Liver (tissue), 3 donors: Measurements from ENCODE around the gene LAMB1.

Experiments used
- GABPA ChIP-seq, 2 donors: IDR thresholded peaks in 1 of 2; conservative IDR thresholded peaks in 1 of 2; 2 replicates each; pipeline ENCODE4 v1.6.1; 2016; ENCODE audit warnings: antibody characterized with exemption in 2 of 2, mild to moderate bottlenecking in 1 of 2, moderate library complexity in 1 of 2
- RAD21 ChIP-seq, 2 donors: IDR thresholded peaks; 2 replicates each; pipeline ENCODE4 v1.6.1; 2016; ENCODE audit warnings: antibody characterized with exemption in 2 of 2, mild to moderate bottlenecking in 2 of 2
- YY1 ChIP-seq: IDR thresholded peaks from 2 replicates; pipeline ENCODE4 v1.6.1; 2016; ENCODE audit warnings: antibody characterized with exemption, mild to moderate bottlenecking
- TF ChIP-seq, protein P1 (sequence below): fragments of 150-350 bp; IDR thresholded peaks from 2 replicates; pipeline ENCODE4 v1.5.1; 2017; ENCODE audit warnings: improper control_type of control experiment, low read depth, low read length; ENCODE audit not compliant: missing input control
- TF ChIP-seq, protein P2 (sequence below): IDR thresholded peaks from 2 replicates; pipeline ENCODE4 v1.6.1; 2016; ENCODE audit warnings: antibody characterized with exemption, mild to moderate bottlenecking
- donor health status: healthy.
- donor health status: healthy.

DNA sequence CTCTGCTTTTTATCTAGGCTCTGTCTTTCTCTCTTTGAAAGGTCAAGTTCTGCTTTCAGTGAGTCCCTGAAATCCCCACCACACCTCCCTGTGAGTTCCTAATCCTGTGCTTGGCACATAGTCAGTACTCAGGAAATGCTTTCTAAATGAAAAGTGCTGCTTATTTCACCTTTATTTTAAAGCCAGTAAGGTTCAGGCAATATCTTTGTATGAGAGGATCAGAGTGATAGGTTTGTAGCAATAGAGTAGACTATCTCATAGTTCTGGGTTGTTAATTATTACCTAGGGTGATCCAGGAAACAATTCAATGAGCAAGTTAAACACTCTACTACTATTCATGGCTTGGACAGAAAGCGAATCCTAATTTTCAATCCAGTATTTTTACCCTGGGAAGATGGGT lies 7.4 kb upstream of the LAMB1 start:
- TF ChIP-seq, protein P1, sequence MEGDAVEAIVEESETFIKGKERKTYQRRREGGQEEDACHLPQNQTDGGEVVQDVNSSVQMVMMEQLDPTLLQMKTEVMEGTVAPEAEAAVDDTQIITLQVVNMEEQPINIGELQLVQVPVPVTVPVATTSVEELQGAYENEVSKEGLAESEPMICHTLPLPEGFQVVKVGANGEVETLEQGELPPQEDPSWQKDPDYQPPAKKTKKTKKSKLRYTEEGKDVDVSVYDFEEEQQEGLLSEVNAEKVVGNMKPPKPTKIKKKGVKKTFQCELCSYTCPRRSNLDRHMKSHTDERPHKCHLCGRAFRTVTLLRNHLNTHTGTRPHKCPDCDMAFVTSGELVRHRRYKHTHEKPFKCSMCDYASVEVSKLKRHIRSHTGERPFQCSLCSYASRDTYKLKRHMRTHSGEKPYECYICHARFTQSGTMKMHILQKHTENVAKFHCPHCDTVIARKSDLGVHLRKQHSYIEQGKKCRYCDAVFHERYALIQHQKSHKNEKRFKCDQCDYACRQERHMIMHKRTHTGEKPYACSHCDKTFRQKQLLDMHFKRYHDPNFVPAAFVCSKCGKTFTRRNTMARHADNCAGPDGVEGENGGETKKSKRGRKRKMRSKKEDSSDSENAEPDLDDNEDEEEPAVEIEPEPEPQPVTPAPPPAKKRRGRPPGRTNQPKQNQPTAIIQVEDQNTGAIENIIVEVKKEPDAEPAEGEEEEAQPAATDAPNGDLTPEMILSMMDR = no peak
- TF ChIP-seq RAD21 (IDR thresholded peaks at IDR 0.05) = no peak
- TF ChIP-seq, protein P2, sequence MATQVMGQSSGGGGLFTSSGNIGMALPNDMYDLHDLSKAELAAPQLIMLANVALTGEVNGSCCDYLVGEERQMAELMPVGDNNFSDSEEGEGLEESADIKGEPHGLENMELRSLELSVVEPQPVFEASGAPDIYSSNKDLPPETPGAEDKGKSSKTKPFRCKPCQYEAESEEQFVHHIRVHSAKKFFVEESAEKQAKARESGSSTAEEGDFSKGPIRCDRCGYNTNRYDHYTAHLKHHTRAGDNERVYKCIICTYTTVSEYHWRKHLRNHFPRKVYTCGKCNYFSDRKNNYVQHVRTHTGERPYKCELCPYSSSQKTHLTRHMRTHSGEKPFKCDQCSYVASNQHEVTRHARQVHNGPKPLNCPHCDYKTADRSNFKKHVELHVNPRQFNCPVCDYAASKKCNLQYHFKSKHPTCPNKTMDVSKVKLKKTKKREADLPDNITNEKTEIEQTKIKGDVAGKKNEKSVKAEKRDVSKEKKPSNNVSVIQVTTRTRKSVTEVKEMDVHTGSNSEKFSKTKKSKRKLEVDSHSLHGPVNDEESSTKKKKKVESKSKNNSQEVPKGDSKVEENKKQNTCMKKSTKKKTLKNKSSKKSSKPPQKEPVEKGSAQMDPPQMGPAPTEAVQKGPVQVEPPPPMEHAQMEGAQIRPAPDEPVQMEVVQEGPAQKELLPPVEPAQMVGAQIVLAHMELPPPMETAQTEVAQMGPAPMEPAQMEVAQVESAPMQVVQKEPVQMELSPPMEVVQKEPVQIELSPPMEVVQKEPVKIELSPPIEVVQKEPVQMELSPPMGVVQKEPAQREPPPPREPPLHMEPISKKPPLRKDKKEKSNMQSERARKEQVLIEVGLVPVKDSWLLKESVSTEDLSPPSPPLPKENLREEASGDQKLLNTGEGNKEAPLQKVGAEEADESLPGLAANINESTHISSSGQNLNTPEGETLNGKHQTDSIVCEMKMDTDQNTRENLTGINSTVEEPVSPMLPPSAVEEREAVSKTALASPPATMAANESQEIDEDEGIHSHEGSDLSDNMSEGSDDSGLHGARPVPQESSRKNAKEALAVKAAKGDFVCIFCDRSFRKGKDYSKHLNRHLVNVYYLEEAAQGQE = no peak
- no peak for TF ChIP-seq GABPA (IDR thresholded peaks at IDR 0.05 in 1 of 2, conservative IDR thresholded peaks at IDR 0.05 in 1 of 2)
- no peak for TF ChIP-seq YY1
